Measurements from ENCODE around the gene XAGE2.

The XAGE2 gene

DNA sequence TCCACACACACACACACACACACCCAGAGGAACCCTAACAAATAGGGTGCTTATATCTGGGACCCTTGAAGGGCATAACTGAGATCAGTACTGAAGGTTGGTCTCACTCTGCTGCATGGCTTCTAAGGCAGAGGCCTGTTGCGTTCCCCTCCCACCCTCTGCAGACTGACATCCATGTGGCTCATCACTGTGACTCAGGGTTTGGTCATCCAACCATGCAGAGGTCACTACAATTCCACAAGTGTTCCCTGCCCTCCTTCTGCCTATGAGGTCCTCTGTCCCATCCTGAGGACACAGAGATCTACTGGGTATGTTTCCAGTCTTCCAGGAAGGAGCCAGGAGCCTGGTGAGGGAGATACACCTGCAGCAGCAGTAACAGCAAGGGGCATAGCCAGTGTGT is 55.8 kb downstream of the XAGE2 start:
- TF ChIP-seq, protein P1, sequence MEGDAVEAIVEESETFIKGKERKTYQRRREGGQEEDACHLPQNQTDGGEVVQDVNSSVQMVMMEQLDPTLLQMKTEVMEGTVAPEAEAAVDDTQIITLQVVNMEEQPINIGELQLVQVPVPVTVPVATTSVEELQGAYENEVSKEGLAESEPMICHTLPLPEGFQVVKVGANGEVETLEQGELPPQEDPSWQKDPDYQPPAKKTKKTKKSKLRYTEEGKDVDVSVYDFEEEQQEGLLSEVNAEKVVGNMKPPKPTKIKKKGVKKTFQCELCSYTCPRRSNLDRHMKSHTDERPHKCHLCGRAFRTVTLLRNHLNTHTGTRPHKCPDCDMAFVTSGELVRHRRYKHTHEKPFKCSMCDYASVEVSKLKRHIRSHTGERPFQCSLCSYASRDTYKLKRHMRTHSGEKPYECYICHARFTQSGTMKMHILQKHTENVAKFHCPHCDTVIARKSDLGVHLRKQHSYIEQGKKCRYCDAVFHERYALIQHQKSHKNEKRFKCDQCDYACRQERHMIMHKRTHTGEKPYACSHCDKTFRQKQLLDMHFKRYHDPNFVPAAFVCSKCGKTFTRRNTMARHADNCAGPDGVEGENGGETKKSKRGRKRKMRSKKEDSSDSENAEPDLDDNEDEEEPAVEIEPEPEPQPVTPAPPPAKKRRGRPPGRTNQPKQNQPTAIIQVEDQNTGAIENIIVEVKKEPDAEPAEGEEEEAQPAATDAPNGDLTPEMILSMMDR (conservative IDR thresholded peaks at IDR 0.05; ENCODE audit: low read length), result no peak
- TF ChIP-seq EZH2phosphoT487 (IDR thresholded peaks at IDR 0.05; ENCODE audit: borderline replicate concordance), result no peak
- Histone ChIP-seq H3K4me2 (ENCODE audit: low read depth, low read length, poor library complexity, severe bottlenecking) (no peak overlapping the region), H3K9me3 (ENCODE audit: insufficient read depth, low read depth, low read length) (no peaks in the 10 kb centered on the region), H3K9me2 (replicated peaks; ENCODE audit: low read depth, low read length) (no peaks in the 10 kb centered on the region), H3K4me1 (ENCODE audit: insufficient read depth, low read length, poor library complexity, severe bottlenecking) (no peaks in the 10 kb centered on the region), H3K36me3 (ENCODE audit: insufficient read depth, low read length) (no peaks in the 10 kb centered on the region), H2AFZ (ENCODE audit: low read length) (no peak overlapping the region), H4K20me1 (ENCODE audit: insufficient read depth, low read length, poor library complexity, severe bottlenecking) (no peaks in the 10 kb centered on the region), H3F3A (ENCODE audit: low read depth) (no peaks in the 10 kb centered on the region), H3K79me2 (ENCODE audit: insufficient read depth, low read length) (no peaks in the 10 kb centered on the region), H3K27me3 (ENCODE audit: insufficient read depth, low read length, poor library complexity, severe bottlenecking) (no peaks in the 10 kb centered on the region), H3K4me3 (ENCODE audit: low read length, poor library complexity, severe bottlenecking) (no peak overlapping the region), H3K9ac (ENCODE audit: low read depth, low read length, poor library complexity, severe bottlenecking) (no peak overlapping the region)

Measured in Loucy (cell line).